K562 (cell line): ENCODE measurements around the gene INO80C. TPM values are rescaled to one million over a fixed set of nuclear protein-coding genes. Genes with fewer than 3 reads are reported as not detected.
A peak's percentile ranks its signal among the peaks of the same experiment; 100 is the strongest.

Source experiments
- ADNP ChIP-seq: fragments of 200-800 bp; sonication (Bioruptor generic); IDR thresholded peaks from 2 replicates; pipeline ENCODE4 v1.6.1; 2016; ENCODE audit warnings: missing genetic modification characterization, missing compliant biosample characterization
- ARHGAP35 ChIP-seq: fragments of 450-650 bp; IDR thresholded peaks from 2 replicates; pipeline ENCODE4 v1.6.1; 2018; ENCODE audit not compliant: partially characterized antibody
- CXXC5 ChIP-seq: fragments of 250-450 bp; sonication (Bioruptor Pico); IDR thresholded peaks from 2 replicates; pipeline ENCODE4 v1.8.0; 2022; ENCODE audit warnings: inconsistent platforms, mild to moderate bottlenecking, moderate library complexity
- FOXJ2 ChIP-seq: fragments of 200-800 bp; sonication (Bioruptor generic); IDR thresholded peaks from 2 replicates; pipeline ENCODE4 v1.6.1; 2016; ENCODE audit warnings: missing genetic modification characterization, missing compliant biosample characterization
- HIVEP1 ChIP-seq: fragments of 250-450 bp; sonication (Bioruptor Pico); IDR thresholded peaks from 2 replicates; pipeline ENCODE4 v1.4.0; 2020; ENCODE audit warnings: mild to moderate bottlenecking
- KDM5B ChIP-seq: fragments of 200-600 bp; sonication (generic); IDR thresholded peaks from 2 replicates; pipeline ENCODE4 v1.6.1; 2012; ENCODE audit warnings: low read depth, mild to moderate bottlenecking, moderate library complexity, low read length, control low read depth, inconsistent platforms; ENCODE audit not compliant: insufficient replicate concordance
- NCOA6 ChIP-seq: fragments of 450-650 bp; IDR thresholded peaks from 2 replicates; pipeline ENCODE4 v1.6.1; 2017; ENCODE audit warnings: mild to moderate bottlenecking
- NRF1 ChIP-seq, 2 experiments: fragments of 450-650 bp; IDR thresholded peaks in 1 of 2; conservative IDR thresholded peaks in 1 of 2; 2 replicates each; pipeline ENCODE4 v1.6.1; 2014; ENCODE audit warnings: mild to moderate bottlenecking in 2 of 2
- PHF21A ChIP-seq: fragments of 450-650 bp; IDR thresholded peaks from 2 replicates; pipeline ENCODE4 v1.6.1; 2017; ENCODE audit warnings: low read depth, borderline replicate concordance
- PHTF2 ChIP-seq: fragments of 250-450 bp; sonication (Bioruptor Pico); IDR thresholded peaks from 2 replicates; pipeline ENCODE4 v1.5.0; 2021; ENCODE audit warnings: mild to moderate bottlenecking
- PPARD ChIP-seq: fragments of 250-450 bp; sonication (Bioruptor Pico); IDR thresholded peaks from 2 replicates; pipeline ENCODE4 v1.8.0; 2022; ENCODE audit warnings: inconsistent platforms, mild to moderate bottlenecking, moderate library complexity
- RBM34 ChIP-seq: fragments of 200-400 bp; formaldehyde crosslinking; IDR thresholded peaks from 2 replicates; pipeline ENCODE4 v1.6.1; 2018; ENCODE audit warnings: low read length, borderline replicate concordance; ENCODE audit not compliant: insufficient read depth
- TCF7 ChIP-seq: sonication (generic); IDR thresholded peaks from 2 replicates; pipeline ENCODE4 v1.6.1; 2016; ENCODE audit warnings: antibody characterized with exemption, borderline replicate concordance
- ZNF121 ChIP-seq: sonication (generic); formaldehyde crosslinking; conservative IDR thresholded peaks from 2 replicates; pipeline ENCODE4 v1.8.0; 2022; ENCODE audit warnings: missing genetic modification reagents
- ZNF507 ChIP-seq: conservative IDR thresholded peaks from 2 replicates; pipeline ENCODE4 v1.6.1; 2017; ENCODE audit warnings: missing genetic modification characterization, missing compliant biosample characterization
- ZNF695 ChIP-seq: fragments of 450-650 bp; formaldehyde crosslinking; IDR thresholded peaks from 2 replicates; pipeline ENCODE4 v1.4.0; 2020; ENCODE audit warnings: mild to moderate bottlenecking, moderate library complexity
- ZNF76 ChIP-seq: fragments of 250-450 bp; sonication (Bioruptor Pico); IDR thresholded peaks from 2 replicates; pipeline ENCODE4 v1.4.0; 2020; ENCODE audit warnings: mild to moderate bottlenecking, moderate library complexity, borderline replicate concordance
- polyA plus RNA-seq, 8 experiments: library from polyadenylated mRNA; depleted of rRNA in 4 of 8; stranded (reverse) in 5 of 8; unstranded in 3 of 8; fragments of >200 nt; fragmentation: Nextera tagmentation in 2 of 8; fragmentation: Illumina TruSeq in 1 of 8; extraction: Ambion mirVana in 2 of 8; extraction: Trizol in 1 of 8; gene quantifications; 2 replicates each; pipeline versions ENCODE4 v1.2.1 to v1.2.3, GENCODE V29; 2011 to 2014; ENCODE audit warnings: inconsistent platforms in 1 of 8, missing spikeins in 1 of 8
- total RNA-seq, 7 experiments: library from RNA; depleted of rRNA in 6 of 7; stranded (reverse); fragments of >200 nt in 6 of 7; fragmentation: Illumina TruSeq in 2 of 7; extraction: Trizol in 2 of 7; gene quantifications; 2 replicates each; pipeline versions ENCODE4 v1.2.1 to v1.2.3, GENCODE V29; 2011 to 2021; ENCODE audit warnings: low replicate concordance in 1 of 7
- TF ChIP-seq, protein P1 (sequence below): sonication (generic); formaldehyde crosslinking; IDR thresholded peaks from 2 replicates; pipeline ENCODE4 v1.8.1; 2023; ENCODE audit warnings: mild to moderate bottlenecking, missing genetic modification reagents
- TF ChIP-seq, protein P2 (sequence below): sonication (generic); formaldehyde crosslinking; IDR thresholded peaks from 2 replicates; pipeline ENCODE4 v1.8.0; 2022; ENCODE audit warnings: mild to moderate bottlenecking, missing genetic modification reagents
- TF ChIP-seq, protein P3 (sequence below): fragments of 450-650 bp; IDR thresholded peaks from 2 replicates; pipeline ENCODE4 v1.6.1; 2018; ENCODE audit not compliant: partially characterized antibody
- TF ChIP-seq, protein P4 (sequence below), 2 experiments: fragments of 450-650 bp; IDR thresholded peaks; 2 replicates each; pipeline ENCODE4 v1.6.1; 2016

The INO80C gene
- total and polyA plus RNA-seq, 9 of the 15 experiments (the other 6 are each of a cell fraction or from before 2014, with no cell fraction given): 14.3 to 53.3 (median 46.6) TPM

- TF ChIP-seq ADNP (tag): no peak
- TF ChIP-seq CXXC5 (CRISPR knock-in tag): peak; percentile 95
- TF ChIP-seq PPARD (CRISPR knock-in tag): no peak
- TF ChIP-seq, protein P1, sequence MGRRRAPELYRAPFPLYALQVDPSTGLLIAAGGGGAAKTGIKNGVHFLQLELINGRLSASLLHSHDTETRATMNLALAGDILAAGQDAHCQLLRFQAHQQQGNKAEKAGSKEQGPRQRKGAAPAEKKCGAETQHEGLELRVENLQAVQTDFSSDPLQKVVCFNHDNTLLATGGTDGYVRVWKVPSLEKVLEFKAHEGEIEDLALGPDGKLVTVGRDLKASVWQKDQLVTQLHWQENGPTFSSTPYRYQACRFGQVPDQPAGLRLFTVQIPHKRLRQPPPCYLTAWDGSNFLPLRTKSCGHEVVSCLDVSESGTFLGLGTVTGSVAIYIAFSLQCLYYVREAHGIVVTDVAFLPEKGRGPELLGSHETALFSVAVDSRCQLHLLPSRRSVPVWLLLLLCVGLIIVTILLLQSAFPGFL: peak; percentile 55; the same call in 1 of the 2 replicates
- peak; percentile 80 for TF ChIP-seq NCOA6
- TF ChIP-seq PHF21A: peak; percentile 60; the same call in 1 of the 2 replicates
- TF ChIP-seq KDM5B: peak; percentile 95
- TF ChIP-seq NRF1 (conservative IDR thresholded peaks at IDR 0.05 in 1 of 2, IDR thresholded peaks at IDR 0.05 in 1 of 2): peak; percentile 99
- TF ChIP-seq, protein P2, sequence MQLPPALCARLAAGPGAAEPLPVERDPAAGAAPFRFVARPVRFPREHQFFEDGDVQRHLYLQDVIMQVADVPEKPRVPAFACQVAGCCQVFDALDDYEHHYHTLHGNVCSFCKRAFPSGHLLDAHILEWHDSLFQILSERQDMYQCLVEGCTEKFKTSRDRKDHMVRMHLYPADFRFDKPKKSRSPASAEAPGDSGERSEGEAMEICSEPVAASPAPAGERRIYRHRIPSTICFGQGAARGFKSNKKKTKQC (CRISPR knock-in tag): peak; percentile 91
- no peak; the same call in 1 of the 2 replicates for TF ChIP-seq FOXJ2 (tag)
- peak; percentile 43; the same call in 1 of the 2 replicates for TF ChIP-seq TCF7
- TF ChIP-seq RBM34: no peak
- TF ChIP-seq, protein P3, sequence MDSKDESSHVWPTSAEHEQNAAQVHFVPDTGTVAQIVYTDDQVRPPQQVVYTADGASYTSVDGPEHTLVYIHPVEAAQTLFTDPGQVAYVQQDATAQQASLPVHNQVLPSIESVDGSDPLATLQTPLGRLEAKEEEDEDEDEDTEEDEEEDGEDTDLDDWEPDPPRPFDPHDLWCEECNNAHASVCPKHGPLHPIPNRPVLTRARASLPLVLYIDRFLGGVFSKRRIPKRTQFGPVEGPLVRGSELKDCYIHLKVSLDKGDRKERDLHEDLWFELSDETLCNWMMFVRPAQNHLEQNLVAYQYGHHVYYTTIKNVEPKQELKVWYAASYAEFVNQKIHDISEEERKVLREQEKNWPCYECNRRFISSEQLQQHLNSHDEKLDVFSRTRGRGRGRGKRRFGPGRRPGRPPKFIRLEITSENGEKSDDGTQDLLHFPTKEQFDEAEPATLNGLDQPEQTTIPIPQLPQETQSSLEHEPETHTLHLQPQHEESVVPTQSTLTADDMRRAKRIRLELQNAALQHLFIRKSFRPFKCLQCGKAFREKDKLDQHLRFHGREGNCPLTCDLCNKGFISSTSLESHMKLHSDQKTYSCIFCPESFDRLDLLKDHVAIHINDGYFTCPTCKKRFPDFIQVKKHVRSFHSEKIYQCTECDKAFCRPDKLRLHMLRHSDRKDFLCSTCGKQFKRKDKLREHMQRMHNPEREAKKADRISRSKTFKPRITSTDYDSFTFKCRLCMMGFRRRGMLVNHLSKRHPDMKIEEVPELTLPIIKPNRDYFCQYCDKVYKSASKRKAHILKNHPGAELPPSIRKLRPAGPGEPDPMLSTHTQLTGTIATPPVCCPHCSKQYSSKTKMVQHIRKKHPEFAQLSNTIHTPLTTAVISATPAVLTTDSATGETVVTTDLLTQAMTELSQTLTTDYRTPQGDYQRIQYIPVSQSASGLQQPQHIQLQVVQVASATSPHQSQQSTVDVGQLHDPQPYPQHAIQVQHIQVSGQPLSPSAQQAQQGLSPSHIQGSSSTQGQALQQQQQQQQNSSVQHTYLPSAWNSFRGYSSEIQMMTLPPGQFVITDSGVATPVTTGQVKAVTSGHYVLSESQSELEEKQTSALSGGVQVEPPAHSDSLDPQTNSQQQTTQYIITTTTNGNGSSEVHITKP: peak; percentile 97
- no peak for TF ChIP-seq ARHGAP35
- no peak for TF ChIP-seq ZNF695 (CRISPR knock-in tag)
- TF ChIP-seq PHTF2 (CRISPR knock-in tag): 0 out of 2 replicates have a peak, but pooled peaks have one; percentile 52
- TF ChIP-seq ZNF507 (tag): no peak
- TF ChIP-seq ZNF76 (CRISPR knock-in tag): no peak
- peak; percentile 31; the same call in 1 of the 2 replicates for TF ChIP-seq HIVEP1 (CRISPR knock-in tag)
- TF ChIP-seq ZNF121 (CRISPR knock-in tag): no peak
- TF ChIP-seq, protein P4, sequence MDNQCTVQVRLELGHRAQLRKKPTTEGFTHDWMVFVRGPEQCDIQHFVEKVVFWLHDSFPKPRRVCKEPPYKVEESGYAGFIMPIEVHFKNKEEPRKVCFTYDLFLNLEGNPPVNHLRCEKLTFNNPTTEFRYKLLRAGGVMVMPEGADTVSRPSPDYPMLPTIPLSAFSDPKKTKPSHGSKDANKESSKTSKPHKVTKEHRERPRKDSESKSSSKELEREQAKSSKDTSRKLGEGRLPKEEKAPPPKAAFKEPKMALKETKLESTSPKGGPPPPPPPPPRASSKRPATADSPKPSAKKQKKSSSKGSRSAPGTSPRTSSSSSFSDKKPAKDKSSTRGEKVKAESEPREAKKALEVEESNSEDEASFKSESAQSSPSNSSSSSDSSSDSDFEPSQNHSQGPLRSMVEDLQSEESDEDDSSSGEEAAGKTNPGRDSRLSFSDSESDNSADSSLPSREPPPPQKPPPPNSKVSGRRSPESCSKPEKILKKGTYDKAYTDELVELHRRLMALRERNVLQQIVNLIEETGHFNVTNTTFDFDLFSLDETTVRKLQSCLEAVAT (IDR thresholded peaks at IDR 0.05): peak; percentile 19 to 77; a peak in 3 of 4 replicates
Observed at GRCh38 chr18:35497370-35498197, at the start of gene INO80C (continued).
